Measurements from ENCODE around the gene KEAP1. TPM values are rescaled to one million over a fixed set of nuclear protein-coding genes. Genes with fewer than 3 reads are reported as not detected.

KEAP1 gene
- total RNA-seq, 1 donor from 2014 or later: 59.5 TPM

GRCh38 chr19:10478903-10479384 lies 24.2 kb downstream of the KEAP1 start:
- Histone ChIP-seq H3K36me3 (ENCODE audit: control insufficient read depth, insufficient read depth, low read length) (no peaks in the 10 kb centered on the region), H3K4me3 (ENCODE audit: low read depth, low read length) (peak overlapping the region; percentile 21), H3K27me3 (ENCODE audit: control insufficient read depth, insufficient read depth, low read length) (no peaks in the 10 kb centered on the region)
- FAIRE-seq (no peak), DNase-seq (ENCODE audit: low read depth) (peak; percentile 80)
- TF ChIP-seq CTCF (IDR thresholded peaks at IDR 0.05; ENCODE audit: insufficient read depth, low read length, severe bottlenecking): peak; percentile 24

- Histone ChIP-seq H3K4me3 (ENCODE audit: low read depth, low read length) (no peak overlapping the region), H3K27me3 (ENCODE audit: control insufficient read depth, insufficient read depth, low read length) (no peaks in the 10 kb centered on the region), H3K36me3 (ENCODE audit: control insufficient read depth, insufficient read depth, low read length) (no peaks in the 10 kb centered on the region)
- TF ChIP-seq CTCF (IDR thresholded peaks at IDR 0.05; ENCODE audit: insufficient read depth, low read length, severe bottlenecking): no peak
- FAIRE-seq: no peak
- DNase-seq (ENCODE audit: low read depth): no peak
Measured at GRCh38 chr19:10478476-10478875, 24.7 kb downstream of the KEAP1 start.

GRCh38 chr19:10474962-10475451 lies 28.1 kb downstream of the KEAP1 start:
- Histone ChIP-seq H3K36me3 (ENCODE audit: control insufficient read depth, insufficient read depth, low read length) (no peaks in the 10 kb centered on the region), H3K27me3 (ENCODE audit: control insufficient read depth, insufficient read depth, low read length) (no peaks in the 10 kb centered on the region), H3K4me3 (ENCODE audit: low read depth, low read length) (no peak overlapping the region)
- no peak for TF ChIP-seq CTCF (IDR thresholded peaks at IDR 0.05; ENCODE audit: insufficient read depth, low read length, severe bottlenecking)
- FAIRE-seq (no peak), DNase-seq (ENCODE audit: low read depth) (no peak)

- no peaks in the 10 kb centered on the region for H3K27me3 ChIP-seq (ENCODE audit: control insufficient read depth, insufficient read depth, low read length)
- DNase-seq (ENCODE audit: low read depth): no peak
- no peaks in the 10 kb centered on the region for H3K36me3 ChIP-seq (ENCODE audit: control insufficient read depth, insufficient read depth, low read length)
- no peak for FAIRE-seq
- no peak overlapping the region for H3K4me3 ChIP-seq (ENCODE audit: low read depth, low read length)
- no peak for TF ChIP-seq CTCF (IDR thresholded peaks at IDR 0.05; ENCODE audit: insufficient read depth, low read length, severe bottlenecking)
Measured at GRCh38 chr19:10473192-10473591, 30.0 kb downstream of the KEAP1 start.

GRCh38 chr19:10471909-10472308 lies 31.2 kb downstream of the KEAP1 start:
- DNase-seq (ENCODE audit: low read depth) (peak; percentile 58), FAIRE-seq (no peak)
- TF ChIP-seq CTCF (IDR thresholded peaks at IDR 0.05; ENCODE audit: insufficient read depth, low read length, severe bottlenecking): peak; percentile 42
- Histone ChIP-seq H3K4me3 (ENCODE audit: low read depth, low read length) (no peak overlapping the region), H3K27me3 (ENCODE audit: control insufficient read depth, insufficient read depth, low read length) (no peaks in the 10 kb centered on the region), H3K36me3 (ENCODE audit: control insufficient read depth, insufficient read depth, low read length) (no peaks in the 10 kb centered on the region)

GRCh38 chr19:10468133-10468532 lies 35.0 kb downstream of the KEAP1 start:
- FAIRE-seq: no peak
- H3K27me3 ChIP-seq (ENCODE audit: control insufficient read depth, insufficient read depth, low read length): no peaks in the 10 kb centered on the region
- no peak for DNase-seq (ENCODE audit: low read depth)
- no peak for TF ChIP-seq CTCF (IDR thresholded peaks at IDR 0.05; ENCODE audit: insufficient read depth, low read length, severe bottlenecking)
- no peaks in the 10 kb centered on the region for H3K36me3 ChIP-seq (ENCODE audit: control insufficient read depth, insufficient read depth, low read length)
- H3K4me3 ChIP-seq (ENCODE audit: low read depth, low read length): no peak overlapping the region
